Ishikawa (cell line): Measurements from ENCODE around the gene GPR39.

Source experiments
- CEBPB ChIP-seq: IDR thresholded peaks from 2 replicates; pipeline ENCODE4 v1.6.1; 2012
- RAD21 ChIP-seq: IDR thresholded peaks from 2 replicates; pipeline ENCODE4 v1.6.1; 2012; ENCODE audit warnings: low read depth

GRCh38 chr2:132415915-132416722 lies 486 bp upstream of the GPR39 start:
- TF ChIP-seq RAD21 (no peak), CEBPB (no peak)
